ENCODE data around the gene IL17RD. TPM values are rescaled to one million over a fixed set of nuclear protein-coding genes. Genes with fewer than 3 reads are reported as not detected.

Gene IL17RD
- total and polyA plus RNA-seq, 2 experiments from 2014 or later, result 10.7 to 104 TPM

DNA sequence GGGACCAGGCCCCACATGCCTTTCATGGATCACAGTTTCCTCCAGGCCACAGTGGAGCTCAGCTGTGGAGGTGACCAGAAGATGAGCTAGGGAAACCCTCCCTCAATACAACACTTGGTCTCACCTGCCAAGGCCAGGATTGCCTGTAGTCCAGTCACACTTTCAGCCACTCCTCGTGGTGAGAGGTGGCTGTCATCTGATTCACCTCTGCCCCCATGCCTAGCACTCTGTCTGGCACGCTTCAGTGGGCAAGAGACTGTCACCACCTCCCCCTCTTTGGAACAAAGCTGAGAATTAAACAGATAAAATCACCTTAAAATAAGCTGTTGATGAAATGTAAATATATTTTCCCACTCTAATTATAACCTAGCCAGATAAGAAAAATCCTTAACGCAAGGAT, 4.0 kb upstream of the IL17RD start (continued):
- TF ChIP-seq, protein P1, sequence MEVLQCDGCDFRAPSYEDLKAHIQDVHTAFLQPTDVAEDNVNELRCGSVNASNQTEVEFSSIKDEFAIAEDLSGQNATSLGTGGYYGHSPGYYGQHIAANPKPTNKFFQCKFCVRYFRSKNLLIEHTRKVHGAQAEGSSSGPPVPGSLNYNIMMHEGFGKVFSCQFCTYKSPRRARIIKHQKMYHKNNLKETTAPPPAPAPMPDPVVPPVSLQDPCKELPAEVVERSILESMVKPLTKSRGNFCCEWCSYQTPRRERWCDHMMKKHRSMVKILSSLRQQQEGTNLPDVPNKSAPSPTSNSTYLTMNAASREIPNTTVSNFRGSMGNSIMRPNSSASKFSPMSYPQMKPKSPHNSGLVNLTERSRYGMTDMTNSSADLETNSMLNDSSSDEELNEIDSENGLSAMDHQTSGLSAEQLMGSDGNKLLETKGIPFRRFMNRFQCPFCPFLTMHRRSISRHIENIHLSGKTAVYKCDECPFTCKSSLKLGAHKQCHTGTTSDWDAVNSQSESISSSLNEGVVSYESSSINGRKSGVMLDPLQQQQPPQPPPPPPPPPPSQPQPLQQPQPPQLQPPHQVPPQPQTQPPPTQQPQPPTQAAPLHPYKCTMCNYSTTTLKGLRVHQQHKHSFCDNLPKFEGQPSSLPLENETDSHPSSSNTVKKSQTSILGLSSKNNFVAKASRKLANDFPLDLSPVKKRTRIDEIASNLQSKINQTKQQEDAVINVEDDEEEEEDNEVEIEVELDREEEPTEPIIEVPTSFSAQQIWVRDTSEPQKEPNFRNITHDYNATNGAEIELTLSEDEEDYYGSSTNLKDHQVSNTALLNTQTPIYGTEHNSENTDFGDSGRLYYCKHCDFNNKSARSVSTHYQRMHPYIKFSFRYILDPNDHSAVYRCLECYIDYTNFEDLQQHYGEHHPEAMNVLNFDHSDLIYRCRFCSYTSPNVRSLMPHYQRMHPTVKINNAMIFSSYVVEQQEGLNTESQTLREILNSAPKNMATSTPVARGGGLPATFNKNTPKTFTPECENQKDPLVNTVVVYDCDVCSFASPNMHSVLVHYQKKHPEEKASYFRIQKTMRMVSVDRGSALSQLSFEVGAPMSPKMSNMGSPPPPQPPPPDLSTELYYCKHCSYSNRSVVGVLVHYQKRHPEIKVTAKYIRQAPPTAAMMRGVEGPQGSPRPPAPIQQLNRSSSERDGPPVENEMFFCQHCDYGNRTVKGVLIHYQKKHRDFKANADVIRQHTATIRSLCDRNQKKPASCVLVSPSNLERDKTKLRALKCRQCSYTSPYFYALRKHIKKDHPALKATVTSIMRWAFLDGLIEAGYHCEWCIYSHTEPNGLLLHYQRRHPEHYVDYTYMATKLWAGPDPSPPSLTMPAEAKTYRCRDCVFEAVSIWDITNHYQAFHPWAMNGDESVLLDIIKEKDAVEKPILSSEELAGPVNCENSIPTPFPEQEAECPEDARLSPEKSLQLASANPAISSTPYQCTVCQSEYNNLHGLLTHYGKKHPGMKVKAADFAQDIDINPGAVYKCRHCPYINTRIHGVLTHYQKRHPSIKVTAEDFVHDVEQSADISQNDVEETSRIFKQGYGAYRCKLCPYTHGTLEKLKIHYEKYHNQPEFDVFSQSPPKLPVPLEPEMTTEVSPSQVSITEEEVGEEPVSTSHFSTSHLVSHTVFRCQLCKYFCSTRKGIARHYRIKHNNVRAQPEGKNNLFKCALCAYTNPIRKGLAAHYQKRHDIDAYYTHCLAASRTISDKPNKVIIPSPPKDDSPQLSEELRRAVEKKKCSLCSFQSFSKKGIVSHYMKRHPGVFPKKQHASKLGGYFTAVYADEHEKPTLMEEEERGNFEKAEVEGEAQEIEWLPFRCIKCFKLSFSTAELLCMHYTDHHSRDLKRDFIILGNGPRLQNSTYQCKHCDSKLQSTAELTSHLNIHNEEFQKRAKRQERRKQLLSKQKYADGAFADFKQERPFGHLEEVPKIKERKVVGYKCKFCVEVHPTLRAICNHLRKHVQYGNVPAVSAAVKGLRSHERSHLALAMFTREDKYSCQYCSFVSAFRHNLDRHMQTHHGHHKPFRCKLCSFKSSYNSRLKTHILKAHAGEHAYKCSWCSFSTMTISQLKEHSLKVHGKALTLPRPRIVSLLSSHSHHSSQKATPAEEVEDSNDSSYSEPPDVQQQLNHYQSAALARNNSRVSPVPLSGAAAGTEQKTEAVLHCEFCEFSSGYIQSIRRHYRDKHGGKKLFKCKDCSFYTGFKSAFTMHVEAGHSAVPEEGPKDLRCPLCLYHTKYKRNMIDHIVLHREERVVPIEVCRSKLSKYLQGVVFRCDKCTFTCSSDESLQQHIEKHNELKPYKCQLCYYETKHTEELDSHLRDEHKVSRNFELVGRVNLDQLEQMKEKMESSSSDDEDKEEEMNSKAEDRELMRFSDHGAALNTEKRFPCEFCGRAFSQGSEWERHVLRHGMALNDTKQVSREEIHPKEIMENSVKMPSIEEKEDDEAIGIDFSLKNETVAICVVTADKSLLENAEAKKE (CRISPR knock-in tag; IDR thresholded peaks at IDR 0.05), result no peak
- TF ChIP-seq JUNB (IDR thresholded peaks at IDR 0.05; ENCODE audit: unreplicated experiment) (no peak), ZNF114 (CRISPR knock-in tag; IDR thresholded peaks at IDR 0.05) (no peak), EZH2 (IDR thresholded peaks at IDR 0.05; ENCODE audit: low read depth, unreplicated experiment) (no peak), ETS1 (IDR thresholded peaks at IDR 0.05) (no peak), CREB1 (CRISPR knock-in tag; IDR thresholded peaks at IDR 0.05; ENCODE audit: low read depth) (no peak), CTCF (conservative IDR thresholded peaks at IDR 0.05; ENCODE audit: low read depth in 2 of 2) (no peak)
- TF ChIP-seq, protein P2, sequence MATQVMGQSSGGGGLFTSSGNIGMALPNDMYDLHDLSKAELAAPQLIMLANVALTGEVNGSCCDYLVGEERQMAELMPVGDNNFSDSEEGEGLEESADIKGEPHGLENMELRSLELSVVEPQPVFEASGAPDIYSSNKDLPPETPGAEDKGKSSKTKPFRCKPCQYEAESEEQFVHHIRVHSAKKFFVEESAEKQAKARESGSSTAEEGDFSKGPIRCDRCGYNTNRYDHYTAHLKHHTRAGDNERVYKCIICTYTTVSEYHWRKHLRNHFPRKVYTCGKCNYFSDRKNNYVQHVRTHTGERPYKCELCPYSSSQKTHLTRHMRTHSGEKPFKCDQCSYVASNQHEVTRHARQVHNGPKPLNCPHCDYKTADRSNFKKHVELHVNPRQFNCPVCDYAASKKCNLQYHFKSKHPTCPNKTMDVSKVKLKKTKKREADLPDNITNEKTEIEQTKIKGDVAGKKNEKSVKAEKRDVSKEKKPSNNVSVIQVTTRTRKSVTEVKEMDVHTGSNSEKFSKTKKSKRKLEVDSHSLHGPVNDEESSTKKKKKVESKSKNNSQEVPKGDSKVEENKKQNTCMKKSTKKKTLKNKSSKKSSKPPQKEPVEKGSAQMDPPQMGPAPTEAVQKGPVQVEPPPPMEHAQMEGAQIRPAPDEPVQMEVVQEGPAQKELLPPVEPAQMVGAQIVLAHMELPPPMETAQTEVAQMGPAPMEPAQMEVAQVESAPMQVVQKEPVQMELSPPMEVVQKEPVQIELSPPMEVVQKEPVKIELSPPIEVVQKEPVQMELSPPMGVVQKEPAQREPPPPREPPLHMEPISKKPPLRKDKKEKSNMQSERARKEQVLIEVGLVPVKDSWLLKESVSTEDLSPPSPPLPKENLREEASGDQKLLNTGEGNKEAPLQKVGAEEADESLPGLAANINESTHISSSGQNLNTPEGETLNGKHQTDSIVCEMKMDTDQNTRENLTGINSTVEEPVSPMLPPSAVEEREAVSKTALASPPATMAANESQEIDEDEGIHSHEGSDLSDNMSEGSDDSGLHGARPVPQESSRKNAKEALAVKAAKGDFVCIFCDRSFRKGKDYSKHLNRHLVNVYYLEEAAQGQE (IDR thresholded peaks at IDR 0.05; ENCODE audit: unreplicated experiment), result no peak
